Liver (tissue), 9 donors: Measurements from ENCODE around the gene CPT1A. TPM values are rescaled to one million over a fixed set of nuclear protein-coding genes. Genes with fewer than 3 reads are reported as not detected.

ENCODE experiments used
- DNase-seq: peaks from one replicate; pipeline ENCODE4 v3.0.0-alpha.2; 2017; ENCODE audit warnings: low spot score
- H3K27ac ChIP-seq, 2 donors: one replicate each; pipeline ENCODE4 v1.7.0; 2013; ENCODE audit warnings: inconsistent platforms in 2 of 2, low read length in 2 of 2, control low read depth in 1 of 2, low read depth in 1 of 2, mild to moderate bottlenecking in 1 of 2
- H3K27me3 ChIP-seq, 4 donors: one replicate each; pipeline versions ENCODE4 v1.6.1 to v1.7.0; 2013; ENCODE audit warnings: low read length in 3 of 4, inconsistent platforms in 1 of 4, mild to moderate bottlenecking in 1 of 4, moderate library complexity in 1 of 4; ENCODE audit not compliant: control insufficient read depth in 4 of 4, insufficient read depth in 4 of 4
- H3K36me3 ChIP-seq, 4 donors: one replicate each; pipeline versions ENCODE4 v1.6.1 to v1.7.0; 2013; ENCODE audit warnings: low read length in 3 of 4, mild to moderate bottlenecking in 3 of 4, low read depth in 1 of 4, moderate library complexity in 1 of 4; ENCODE audit not compliant: control insufficient read depth in 4 of 4, insufficient read depth in 3 of 4
- H3K4me1 ChIP-seq, 4 donors: one replicate each; pipeline versions ENCODE4 v1.6.1 to v1.7.0; 2013; ENCODE audit warnings: low read length in 3 of 4, mild to moderate bottlenecking in 3 of 4, moderate library complexity in 1 of 4; ENCODE audit not compliant: control insufficient read depth in 4 of 4, insufficient read depth in 4 of 4
- H3K4me3 ChIP-seq, 3 donors: one replicate each; pipeline versions ENCODE4 v1.6.1 to v1.7.0; 2013; ENCODE audit warnings: low read length in 3 of 3, control low read depth in 1 of 3, low read depth in 1 of 3, mild to moderate bottlenecking in 1 of 3
- H3K9ac ChIP-seq, 2 donors: one replicate each; pipeline ENCODE4 v1.7.0; 2013; ENCODE audit warnings: low read length in 2 of 2, mild to moderate bottlenecking in 2 of 2, moderate library complexity in 2 of 2, control low read depth in 1 of 2, low read depth in 1 of 2
- H3K9me3 ChIP-seq, 4 donors: one replicate each; pipeline versions ENCODE4 v1.6.1 to v1.7.0; 2013; ENCODE audit warnings: low read length in 3 of 4; ENCODE audit not compliant: control insufficient read depth in 4 of 4
- ATF3 ChIP-seq: IDR thresholded peaks from 2 replicates; pipeline ENCODE4 v1.6.1; 2016; ENCODE audit warnings: antibody characterized with exemption
- EGR1 ChIP-seq, 2 donors: IDR thresholded peaks; 2 replicates each; pipeline ENCODE4 v1.6.1; 2016 to 2018; ENCODE audit warnings: antibody characterized with exemption in 2 of 2, low read depth in 2 of 2
- FOXA1 ChIP-seq: IDR thresholded peaks from 2 replicates; pipeline ENCODE4 v1.6.1; 2016; ENCODE audit warnings: antibody characterized with exemption
- FOXA2 ChIP-seq: IDR thresholded peaks from 2 replicates; pipeline ENCODE4 v1.6.1; 2016; ENCODE audit warnings: antibody characterized with exemption
- GABPA ChIP-seq, 2 donors: IDR thresholded peaks in 1 of 2; conservative IDR thresholded peaks in 1 of 2; 2 replicates each; pipeline ENCODE4 v1.6.1; 2016; ENCODE audit warnings: antibody characterized with exemption in 2 of 2, mild to moderate bottlenecking in 1 of 2, moderate library complexity in 1 of 2
- HNF4A ChIP-seq, 2 donors: conservative IDR thresholded peaks; 2 replicates each; pipeline ENCODE4 v1.6.1; 2016; ENCODE audit warnings: antibody characterized with exemption in 2 of 2, mild to moderate bottlenecking in 2 of 2
- HNF4G ChIP-seq: IDR thresholded peaks from 2 replicates; pipeline ENCODE4 v1.6.1; 2016; ENCODE audit warnings: antibody characterized with exemption
- JUND ChIP-seq, 2 donors: IDR thresholded peaks; 2 replicates each; pipeline ENCODE4 v1.6.1; 2016; ENCODE audit warnings: antibody characterized with exemption in 2 of 2
- NR2F2 ChIP-seq: IDR thresholded peaks from 2 replicates; pipeline ENCODE4 v1.6.1; 2016; ENCODE audit warnings: antibody characterized with exemption
- RAD21 ChIP-seq, 2 donors: IDR thresholded peaks; 2 replicates each; pipeline ENCODE4 v1.6.1; 2016; ENCODE audit warnings: antibody characterized with exemption in 2 of 2, mild to moderate bottlenecking in 2 of 2
- REST ChIP-seq: IDR thresholded peaks from 2 replicates; pipeline ENCODE4 v1.6.1; 2016; ENCODE audit warnings: antibody characterized with exemption, mild to moderate bottlenecking
- RXRA ChIP-seq, 2 donors: IDR thresholded peaks; 2 replicates each; pipeline ENCODE4 v1.6.1; 2017 to 2018; ENCODE audit warnings: antibody characterized with exemption in 2 of 2, mild to moderate bottlenecking in 1 of 2
- SP1 ChIP-seq: IDR thresholded peaks from 2 replicates; pipeline ENCODE4 v1.6.1; 2018; ENCODE audit warnings: antibody characterized with exemption, mild to moderate bottlenecking
- TAF1 ChIP-seq: conservative IDR thresholded peaks from 2 replicates; pipeline ENCODE4 v1.6.1; 2016; ENCODE audit warnings: antibody characterized with exemption, mild to moderate bottlenecking
- YY1 ChIP-seq: IDR thresholded peaks from 2 replicates; pipeline ENCODE4 v1.6.1; 2016; ENCODE audit warnings: antibody characterized with exemption, mild to moderate bottlenecking
- ZBTB33 ChIP-seq: IDR thresholded peaks from 2 replicates; pipeline ENCODE4 v1.6.1; 2016; ENCODE audit warnings: antibody characterized with exemption
- WGBS: extraction: QIAGEN DNeasy Blood & Tissue Kit; methylation state at CpG from one replicate; pipeline ENCODE4 v1.1.7; 2013; 5-methylcytosine and 5-hydroxymethylcytosine counted together
- polyA plus RNA-seq, 2 donors: library from polyadenylated mRNA; stranded (reverse) in 1 of 2; unstranded in 1 of 2; fragments of 200-250 nt in 1 of 2; fragments of >200 nt in 1 of 2; fragmentation: Nextera tagmentation in 1 of 2; extraction: Ambion mirVana in 1 of 2; gene quantifications; one replicate each; pipeline versions ENCODE4 v1.2.1 to v1.2.3, GENCODE V29; 2013 to 2015
- total RNA-seq, 2 donors: library from RNA; depleted of rRNA; stranded (reverse); fragments of >200 nt; gene quantifications; one replicate each; pipeline ENCODE4 v1.2.3, GENCODE V29; 2014
- donor health status: healthy.
- donor health status: healthy.
- donor health status: healthy.
- donor health status: healthy.
- donor health status: healthy.

CPT1A gene
- total and polyA plus RNA-seq, 4 donors, result 17.2 to 232 (median 61.0) TPM

DNA sequence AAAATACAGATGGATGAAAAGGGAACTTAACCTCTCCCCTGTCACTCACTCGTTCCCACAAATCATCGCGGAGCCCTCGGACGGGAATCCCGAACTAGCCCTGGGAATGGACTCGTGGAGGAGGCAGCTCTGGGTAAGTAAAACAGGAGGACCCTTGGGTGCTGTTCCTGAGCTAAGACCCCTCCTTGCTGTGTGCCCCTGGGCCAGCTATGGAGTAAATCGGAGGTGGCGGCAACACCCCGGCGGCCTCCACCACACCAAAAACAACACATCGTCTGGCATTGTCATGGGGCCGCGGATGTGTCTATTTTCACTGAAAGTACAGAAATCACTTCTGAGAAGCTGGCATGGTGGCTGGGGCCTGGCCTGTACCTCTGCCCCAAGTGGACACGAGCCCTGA lies 12.1 kb downstream of the CPT1A start:
- Histone ChIP-seq H3K9ac (no peak overlapping the region), H3K36me3 (peaks cover 0 to 5% (median 0%) of the 10 kb centered on the region in 4 donors), H3K27me3 (no peaks in the 10 kb centered on the region), H3K9me3 (no peaks in the 10 kb centered on the region), H3K4me1 (peaks cover 16 to 57% (median 38%) of the 10 kb centered on the region in 4 donors), H3K4me3 (no peak overlapping the region), H3K27ac (no peak overlapping the region)
- no peak for TF ChIP-seq GABPA (IDR thresholded peaks at IDR 0.05 in 1 of 2, conservative IDR thresholded peaks at IDR 0.05 in 1 of 2)
- no peak for TF ChIP-seq FOXA1
- TF ChIP-seq HNF4A (conservative IDR thresholded peaks at IDR 0.05), result no peak
- no peak for TF ChIP-seq YY1
- TF ChIP-seq ZBTB33, result no peak
- TF ChIP-seq RAD21 (IDR thresholded peaks at IDR 0.05), result no peak
- TF ChIP-seq EGR1 (IDR thresholded peaks at IDR 0.05; ENCODE audit: low read depth in 2 of 2), result no peak
- TF ChIP-seq SP1, result no peak
- TF ChIP-seq RXRA (IDR thresholded peaks at IDR 0.05), result no peak
- 86% methylated on average over 15 of the region's 15 CpGs for WGBS
- DNase-seq, result no peak

DNA sequence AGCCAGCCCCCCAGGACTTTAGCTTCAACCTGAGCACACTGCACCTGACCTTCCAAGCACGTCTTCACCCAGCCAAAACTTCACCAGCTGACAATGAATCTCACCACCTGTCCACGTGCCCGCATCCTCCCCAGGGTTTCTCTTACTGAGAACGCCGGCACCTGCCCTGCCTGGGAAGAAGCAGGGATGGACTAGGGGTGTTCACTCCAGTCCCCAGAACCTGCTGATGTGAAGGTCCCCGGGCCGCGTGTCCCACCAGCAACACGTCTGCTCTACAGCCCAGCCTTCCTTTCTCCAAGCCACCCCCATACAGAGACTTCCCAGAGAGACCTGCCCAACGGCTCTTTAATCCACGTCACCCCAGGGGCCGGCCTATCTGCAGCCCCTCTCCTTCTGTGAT lies 12.8 kb downstream of the CPT1A start:
- peaks cover 0 to 5% (median 0%) of the 10 kb centered on the region in 4 donors for H3K36me3 ChIP-seq
- no peak overlapping the region for H3K4me3 ChIP-seq
- H3K9ac ChIP-seq, result peak overlapping the region in 1 of 2 donors; percentile 18
- no peak overlapping the region for H3K27ac ChIP-seq
- H3K27me3 ChIP-seq, result no peaks in the 10 kb centered on the region
- TF ChIP-seq ATF3 (no peak), TAF1 (no peak), GABPA (IDR thresholded peaks at IDR 0.05 in 1 of 2, conservative IDR thresholded peaks at IDR 0.05 in 1 of 2) (no peak), REST (no peak), EGR1 (IDR thresholded peaks at IDR 0.05; ENCODE audit: low read depth in 2 of 2) (no peak), NR2F2 (no peak), RXRA (IDR thresholded peaks at IDR 0.05) (no peak), RAD21 (IDR thresholded peaks at IDR 0.05) (no peak), HNF4G (no peak), JUND (IDR thresholded peaks at IDR 0.05) (no peak), FOXA1 (no peak), FOXA2 (no peak)
- no peaks in the 10 kb centered on the region for H3K9me3 ChIP-seq
- DNase-seq, result no peak
- 80% methylated on average over 12 of the region's 12 CpGs for WGBS
- H3K4me1 ChIP-seq, result peaks cover 16 to 57% (median 38%) of the 10 kb centered on the region in 4 donors
